ENCODE data around the gene TEX51.

GRCh38 chr2:126882736-126883665 lies 15.7 kb upstream of the TEX51 start:
- no peak for TF ChIP-seq CTCF (IDR thresholded peaks at IDR 0.05; ENCODE audit: low read length)
- TF ChIP-seq EZH2phosphoT487 (IDR thresholded peaks at IDR 0.05; ENCODE audit: low read length) = no peak
